ENCODE data around the gene ZBED5. TPM values are rescaled to one million over a fixed set of nuclear protein-coding genes. Genes with fewer than 3 reads are reported as not detected.

ZBED5 gene
- total RNA-seq, 1 experiment from 2014 or later = 51.4 TPM

GRCh38 chr11:10806206-10806605 is 51.6 kb downstream of the ZBED5 start:
- H3K9me3 ChIP-seq (ENCODE audit: low read length) = no peaks in the 10 kb centered on the region
- peaks cover 26% of the 10 kb centered on the region for H3K4me1 ChIP-seq (ENCODE audit: low read length)
- H3K9me2 ChIP-seq (replicated peaks; ENCODE audit: insufficient read depth, low read length) = no peaks in the 10 kb centered on the region
- H3K9ac ChIP-seq (ENCODE audit: low read length) = no peak overlapping the region
- no peak overlapping the region for H3K27ac ChIP-seq (ENCODE audit: low read length)
- no peak overlapping the region for H3K4me2 ChIP-seq (ENCODE audit: low read depth, low read length, poor library complexity, severe bottlenecking)
- no peak overlapping the region for H2AFZ ChIP-seq (ENCODE audit: low read length)
- DNase-seq = no peak
- H3K79me2 ChIP-seq (ENCODE audit: low read length) = peaks cover 28% of the 10 kb centered on the region
- H3K4me3 ChIP-seq (ENCODE audit: low read length) = no peak overlapping the region
- no peaks in the 10 kb centered on the region for H3K27me3 ChIP-seq (ENCODE audit: low read length)
- peaks cover 25% of the 10 kb centered on the region; the same call in 1 of the 2 replicates for H4K20me1 ChIP-seq (ENCODE audit: insufficient read depth, low read depth, low read length)
- peaks cover 63% of the 10 kb centered on the region for H3K36me3 ChIP-seq (ENCODE audit: insufficient read depth, low read length)

DNA sequence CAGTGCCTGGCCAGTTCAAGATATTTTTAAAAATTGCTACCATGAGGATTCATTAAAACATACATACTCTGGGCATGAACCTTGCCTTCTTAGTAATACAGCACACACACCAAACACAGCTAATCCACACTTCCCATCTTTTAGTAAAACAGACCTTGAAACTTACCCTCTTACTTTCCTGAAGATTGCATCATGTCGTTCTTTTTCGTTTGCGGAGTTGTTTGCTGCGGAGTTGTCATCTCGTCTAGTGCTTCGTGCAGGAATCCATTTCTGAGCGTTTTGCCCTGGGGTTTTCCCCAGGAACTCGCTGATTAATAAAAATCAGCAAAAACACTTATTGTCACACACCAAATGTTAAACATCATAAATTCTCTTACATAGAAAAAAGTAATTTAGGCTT is 52.1 kb downstream of the ZBED5 start:
- no peaks in the 10 kb centered on the region for H3K9me3 ChIP-seq (ENCODE audit: low read length)
- no peak overlapping the region for H3K4me3 ChIP-seq (ENCODE audit: low read length)
- no peak overlapping the region for H3K4me2 ChIP-seq (ENCODE audit: low read depth, low read length, poor library complexity, severe bottlenecking)
- no peak overlapping the region for H2AFZ ChIP-seq (ENCODE audit: low read length)
- H3K79me2 ChIP-seq (ENCODE audit: low read length) = peaks cover 28% of the 10 kb centered on the region
- peaks cover 67% of the 10 kb centered on the region for H3K36me3 ChIP-seq (ENCODE audit: insufficient read depth, low read length)
- no peak for DNase-seq
- peaks cover 25% of the 10 kb centered on the region; the same call in 1 of the 2 replicates for H4K20me1 ChIP-seq (ENCODE audit: insufficient read depth, low read depth, low read length)
- H3K9ac ChIP-seq (ENCODE audit: low read length) = no peak overlapping the region
- H3K27me3 ChIP-seq (ENCODE audit: low read length) = no peaks in the 10 kb centered on the region
- no peaks in the 10 kb centered on the region for H3K9me2 ChIP-seq (replicated peaks; ENCODE audit: insufficient read depth, low read length)
- no peak overlapping the region for H3K27ac ChIP-seq (ENCODE audit: low read length)
- H3K4me1 ChIP-seq (ENCODE audit: low read length) = peaks cover 26% of the 10 kb centered on the region

- Histone ChIP-seq H2AFZ (ENCODE audit: low read length) (no peak overlapping the region), H3K79me2 (ENCODE audit: low read length) (peaks cover 28% of the 10 kb centered on the region), H4K20me1 (ENCODE audit: insufficient read depth, low read depth, low read length) (peaks cover 32% of the 10 kb centered on the region), H3K4me2 (ENCODE audit: low read depth, low read length, poor library complexity, severe bottlenecking) (no peak overlapping the region), H3K27ac (ENCODE audit: low read length) (no peak overlapping the region), H3K4me3 (ENCODE audit: low read length) (no peak overlapping the region), H3K27me3 (ENCODE audit: low read length) (no peaks in the 10 kb centered on the region), H3K9me2 (replicated peaks; ENCODE audit: insufficient read depth, low read length) (no peaks in the 10 kb centered on the region), H3K4me1 (ENCODE audit: low read length) (peaks cover 13% of the 10 kb centered on the region), H3K9me3 (ENCODE audit: low read length) (no peaks in the 10 kb centered on the region), H3K36me3 (ENCODE audit: insufficient read depth, low read length) (peaks cover 88% of the 10 kb centered on the region), H3K9ac (ENCODE audit: low read length) (no peak overlapping the region)
- no peak for DNase-seq
Measured at GRCh38 chr11:10803676-10804075, 54.2 kb downstream of the ZBED5 start.

Other genes starting within 250 kb of the ZBED5 start
- not detected in 2 replicates for gene IRAG1, start 164.3 kb downstream of the ZBED5 start, total RNA-seq (2014; rRNA removed; shearing (Covaris generic); ENCODE audit: low replicate concordance)
- 20.7 and 39.9 TPM in 2 replicates for gene CTR9, start 106.8 kb downstream of the ZBED5 start, total RNA-seq (2014; rRNA removed; shearing (Covaris generic); ENCODE audit: low replicate concordance)
- gene EIF4G2, start 49.1 kb downstream of the ZBED5 start, total RNA-seq (2014; rRNA removed; shearing (Covaris generic); ENCODE audit: low replicate concordance) = 304 and 548 TPM in 2 replicates

All from Karpas-422 (cell line).